LHCN-M2 (cell line): ENCODE measurements around the gene CENPN. TPM values are rescaled to one million over a fixed set of nuclear protein-coding genes. Genes with fewer than 3 reads are reported as not detected.

Source experiments
- DNase-seq: peaks from one replicate; pipeline ENCODE4 v3.0.0-alpha.2; 2012; ENCODE audit warnings: low read depth
- total RNA-seq: library from RNA; depleted of rRNA; stranded (reverse); fragments of >200 nt; gene quantifications from 2 replicates; pipeline ENCODE4 v1.2.3, GENCODE V29; 2014

Gene CENPN
- total RNA-seq, 1 experiment from 2014 or later = 73.5 TPM

DNA sequence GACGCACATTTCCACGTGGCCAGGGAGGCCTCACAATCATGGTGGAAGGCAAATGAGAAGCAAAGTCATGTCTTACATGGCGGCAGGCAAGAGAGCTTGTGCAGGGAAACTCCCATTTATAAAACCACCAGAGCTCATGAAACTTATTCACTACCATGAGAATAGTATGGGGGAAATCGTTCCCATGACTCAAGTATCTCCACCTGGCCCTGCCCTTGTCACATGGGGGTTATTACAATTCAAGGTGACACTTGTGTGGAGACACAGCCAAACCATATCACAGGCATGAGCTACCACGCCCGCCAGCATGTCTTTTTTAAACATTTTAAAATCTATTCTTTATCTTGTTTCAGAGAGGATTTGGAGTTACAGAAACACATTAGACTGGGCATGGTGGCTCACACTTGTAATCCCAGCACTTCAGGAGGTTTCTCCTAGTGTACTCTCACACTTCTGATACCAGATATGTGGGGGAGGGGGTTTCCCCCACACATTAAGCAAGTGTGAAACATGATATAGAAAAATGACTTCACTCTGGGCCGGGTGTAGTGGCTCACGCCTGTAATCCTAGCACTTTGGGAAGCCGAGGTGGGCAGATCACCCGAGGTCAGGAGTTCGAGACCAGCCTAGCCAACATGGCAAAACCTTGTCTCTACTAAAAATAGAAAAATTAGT lies 23.1 kb downstream of the CENPN start:
- no peak for DNase-seq

DNA sequence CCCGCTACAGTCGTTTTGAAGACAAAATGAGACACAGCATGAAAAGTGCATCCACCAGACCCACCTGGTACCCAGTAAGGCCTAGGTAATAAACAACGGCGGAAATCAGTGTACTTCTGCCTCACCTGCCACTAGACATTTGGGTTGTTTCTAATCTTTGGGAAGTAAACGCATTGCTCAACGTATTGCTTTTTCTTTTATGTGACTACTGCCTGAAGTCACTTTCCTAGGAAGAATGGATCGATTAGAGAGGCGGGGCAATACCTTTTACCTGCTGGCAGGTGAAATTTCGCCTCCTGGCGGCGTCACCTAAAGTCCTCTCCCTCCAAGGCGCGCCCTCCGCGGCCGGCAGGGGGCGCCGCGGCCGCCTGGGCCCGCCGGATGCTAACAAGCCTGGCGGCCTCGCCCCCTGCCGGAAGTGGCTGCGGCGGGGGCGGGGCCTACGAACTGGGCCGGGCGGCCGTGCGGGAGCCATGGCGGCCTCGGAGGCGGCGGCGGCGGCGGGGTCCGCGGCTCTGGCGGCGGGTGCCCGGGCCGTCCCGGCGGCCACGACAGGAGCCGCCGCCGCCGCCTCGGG lies 28.5 kb downstream of the CENPN start, which contains the start of gene ATMIN:
ATMIN (plus strand) TSS at position 445 of the 577 bp plus-strand sequence; CDS start at position 474, 29 bp downstream.
- peak; percentile 67 for DNase-seq

DNA sequence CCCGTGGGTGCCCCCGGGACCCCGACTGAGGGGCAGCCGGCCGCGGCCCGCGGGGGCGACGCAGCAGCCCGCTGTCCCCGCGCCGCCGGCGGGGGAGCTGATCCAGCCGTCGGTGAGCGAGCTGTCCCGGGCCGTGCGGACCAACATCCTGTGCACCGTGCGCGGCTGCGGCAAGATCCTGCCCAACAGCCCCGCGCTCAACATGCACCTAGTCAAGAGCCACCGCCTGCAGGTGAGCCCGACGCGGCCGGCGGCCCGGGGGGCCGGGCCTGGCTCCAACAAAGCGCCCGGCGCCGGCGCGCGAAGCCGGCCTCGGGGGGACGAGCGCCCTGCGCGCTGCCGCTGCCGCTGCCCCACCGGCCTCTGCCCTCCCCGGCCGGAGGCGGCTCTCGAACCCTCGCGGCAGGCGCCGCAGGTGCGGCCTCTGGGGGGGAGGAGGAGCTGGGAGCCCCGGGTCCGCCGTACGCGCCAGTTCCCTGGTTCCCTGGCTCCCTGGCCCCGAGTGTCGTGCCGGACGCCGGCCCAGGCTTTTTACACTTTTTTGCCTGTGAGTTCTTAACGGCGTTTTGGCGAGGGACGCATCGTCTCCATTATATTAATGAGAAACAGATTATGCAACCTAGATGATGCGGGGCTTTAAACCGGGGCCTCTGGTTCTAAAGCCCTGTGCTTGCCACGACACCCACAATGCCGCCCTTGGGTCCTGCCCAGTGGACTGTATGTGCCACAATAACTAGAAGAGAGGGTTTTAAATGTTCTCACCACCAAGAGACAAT lies 29.1 kb downstream of the CENPN start:
- DNase-seq = peak; percentile 19

DNA sequence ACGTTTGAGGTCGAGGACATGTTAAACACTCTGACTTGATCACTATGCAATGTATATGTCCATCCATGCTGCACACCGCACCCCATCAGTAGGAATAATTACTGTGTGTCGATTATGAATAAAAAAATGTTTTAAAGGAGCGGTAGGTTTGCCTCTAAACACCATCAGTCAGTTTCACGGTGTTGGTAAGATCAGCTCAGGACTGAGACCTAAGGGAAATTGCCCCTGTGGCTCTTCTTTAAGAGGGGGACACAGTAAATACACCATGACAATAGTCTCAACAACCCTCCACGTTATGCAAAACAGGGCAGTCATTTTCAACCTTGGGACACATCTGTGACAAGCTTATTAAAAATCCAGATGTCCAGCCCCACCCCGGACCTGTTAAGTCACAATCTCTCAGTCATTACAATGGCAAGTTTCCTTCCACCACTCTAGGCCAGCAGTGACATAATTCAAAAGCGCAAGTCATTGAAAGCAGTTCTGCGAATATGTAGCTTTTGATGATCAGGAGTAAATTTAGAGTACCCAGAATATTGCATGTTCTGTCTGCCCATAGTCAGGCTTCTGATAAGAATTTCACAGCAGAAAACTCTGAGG lies 29.8 kb downstream of the CENPN start:
- no peak for DNase-seq

DNA sequence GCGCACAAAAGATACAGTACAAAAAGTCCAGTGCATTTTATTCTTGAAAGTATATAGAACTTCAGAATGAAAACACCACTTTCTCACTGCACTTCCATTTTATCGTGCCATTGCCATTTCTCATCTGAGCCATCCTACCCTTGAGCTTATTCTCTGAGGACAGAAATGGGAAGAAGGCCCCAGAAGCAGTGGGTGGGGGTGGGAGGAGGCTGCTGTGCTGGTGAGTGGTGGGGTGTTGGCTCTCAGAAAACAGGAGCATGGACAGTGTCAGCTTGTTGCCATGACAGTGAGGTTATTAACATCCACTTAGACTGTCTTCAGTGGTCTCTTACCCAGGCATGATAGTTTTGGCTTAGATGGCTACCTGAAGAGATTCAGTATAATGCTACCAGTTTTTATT lies 33.1 kb downstream of the CENPN start:
- no peak for DNase-seq

DNA sequence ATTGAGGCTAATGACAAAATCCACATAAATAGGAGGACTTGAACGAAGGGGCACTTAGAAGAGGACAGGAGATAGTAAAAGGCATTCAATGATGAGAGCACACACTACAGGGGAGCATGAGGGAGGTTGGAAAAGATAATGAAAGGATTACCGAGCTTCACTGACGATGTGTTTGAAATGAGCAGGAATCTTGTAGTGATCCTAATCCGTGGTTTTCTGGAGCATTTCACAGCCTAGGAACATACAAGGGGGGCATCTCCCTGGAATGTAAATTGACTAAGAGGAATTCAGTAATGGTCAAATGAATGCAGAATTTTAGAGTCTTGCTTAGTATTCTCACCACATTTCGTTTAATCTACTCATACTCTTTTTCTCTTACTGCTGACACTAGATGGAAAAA lies 33.8 kb downstream of the CENPN start:
- DNase-seq = no peak

DNA sequence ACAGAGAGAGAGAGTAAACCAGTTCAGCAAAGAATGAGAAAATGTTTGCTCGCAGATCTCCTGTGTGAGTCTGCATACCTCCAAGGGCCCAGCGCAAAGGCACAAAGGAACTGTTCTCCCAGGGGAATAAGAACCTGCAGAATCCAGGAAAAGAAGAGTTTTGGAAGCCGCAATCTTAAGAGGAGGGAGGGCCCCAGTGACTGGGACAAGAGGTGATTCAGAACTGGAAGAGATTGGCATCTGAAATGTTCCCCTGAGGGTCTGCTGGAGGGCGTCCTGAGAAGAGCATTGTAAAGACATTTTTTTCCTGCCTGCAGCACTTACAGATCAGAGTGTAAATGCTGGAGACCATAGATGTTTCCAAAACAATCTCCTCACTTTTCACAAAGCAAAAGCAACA lies 34.7 kb downstream of the CENPN start:
- DNase-seq = no peak

DNA sequence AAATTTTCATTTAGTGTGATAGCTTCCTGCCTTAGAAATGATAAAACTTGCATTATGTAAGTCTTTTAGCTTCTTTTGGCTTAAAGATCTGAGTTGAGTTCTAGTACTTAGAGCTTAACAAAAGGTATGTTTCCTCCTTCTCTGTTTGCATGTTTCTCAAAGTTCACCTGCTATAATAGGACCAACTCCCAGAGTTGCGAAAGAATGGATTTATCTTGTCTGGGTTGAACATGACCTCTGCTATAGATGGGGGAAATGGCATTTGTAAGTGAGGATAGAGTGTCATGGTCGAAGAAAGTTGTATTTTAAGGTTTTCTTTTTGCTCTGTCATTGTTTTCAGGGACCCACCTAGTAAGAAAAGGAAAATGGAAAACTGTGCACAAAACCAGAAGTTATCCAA lies 35.8 kb downstream of the CENPN start:
- no peak for DNase-seq

DNA sequence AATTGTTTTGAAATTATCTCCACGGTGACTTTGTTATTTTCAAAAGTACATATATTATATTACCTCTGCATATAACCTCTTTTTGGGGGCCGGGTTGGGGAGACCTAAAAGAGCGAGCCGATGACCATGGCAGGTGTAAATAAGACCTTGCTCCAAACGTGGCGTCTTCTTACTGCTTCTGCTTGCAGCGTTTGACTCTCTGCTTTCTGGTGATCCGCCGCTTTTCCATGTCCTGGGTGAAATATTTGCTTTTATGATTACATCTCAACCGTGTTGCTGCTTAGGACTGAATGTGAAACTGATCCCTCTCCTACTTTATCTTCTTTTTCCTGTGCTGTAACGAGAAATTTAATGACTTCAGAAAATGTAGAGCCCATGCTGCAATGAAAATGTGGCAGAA lies 46.7 kb downstream of the CENPN start:
- DNase-seq = no peak

DNA sequence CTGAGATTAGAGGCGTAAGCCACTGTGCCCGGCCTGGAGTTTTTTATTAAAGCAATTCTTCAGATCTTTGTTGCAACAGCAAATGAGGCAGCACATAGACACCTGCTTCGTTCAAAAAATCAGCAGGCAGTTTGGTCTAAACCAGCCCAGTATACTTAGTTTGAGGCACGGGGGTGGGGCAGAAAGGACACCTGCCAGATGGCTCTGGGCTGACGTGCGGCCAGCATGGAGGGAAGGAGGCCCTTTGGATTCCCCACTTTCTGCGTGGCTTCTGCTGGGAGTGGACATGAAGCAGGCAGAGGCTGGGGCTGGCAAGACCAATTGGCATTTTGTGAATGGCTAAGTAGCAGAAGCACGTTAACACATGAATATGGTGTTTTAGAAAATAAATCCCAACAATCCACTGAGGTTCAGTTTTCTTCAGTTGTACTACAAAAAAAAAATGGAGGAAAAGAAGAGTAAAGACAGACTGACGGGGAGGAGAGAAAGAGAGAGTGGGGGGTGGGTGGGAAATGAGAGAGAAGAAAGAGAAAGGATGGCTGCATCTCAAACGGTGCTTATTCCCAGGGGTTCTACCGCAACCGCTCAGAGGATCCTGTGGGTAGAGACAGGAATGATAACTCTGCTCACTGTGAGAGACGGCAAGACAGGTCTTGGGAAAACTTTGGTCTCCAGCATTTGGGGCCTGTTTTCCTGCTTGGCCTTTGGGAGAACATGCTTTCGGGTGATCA lies 53.7 kb downstream of the CENPN start:
- no peak for DNase-seq

DNA sequence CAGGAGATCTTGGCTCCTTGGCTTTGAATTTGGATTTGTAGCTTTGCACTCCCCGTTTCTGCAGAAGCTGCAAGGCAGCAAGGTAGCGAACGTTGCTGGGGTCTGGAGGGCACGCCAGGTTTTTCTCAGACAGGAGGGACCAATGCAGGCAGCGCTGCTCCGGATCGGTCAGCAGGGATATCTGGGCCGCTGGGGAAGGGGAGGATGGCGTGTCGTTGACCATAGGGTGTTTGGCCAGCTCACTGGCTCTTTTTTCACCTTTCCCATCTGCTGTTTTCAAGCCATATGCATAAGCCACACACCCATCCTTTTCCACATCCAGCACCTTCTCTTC lies 54.3 kb downstream of the CENPN start:
- DNase-seq = no peak

DNA sequence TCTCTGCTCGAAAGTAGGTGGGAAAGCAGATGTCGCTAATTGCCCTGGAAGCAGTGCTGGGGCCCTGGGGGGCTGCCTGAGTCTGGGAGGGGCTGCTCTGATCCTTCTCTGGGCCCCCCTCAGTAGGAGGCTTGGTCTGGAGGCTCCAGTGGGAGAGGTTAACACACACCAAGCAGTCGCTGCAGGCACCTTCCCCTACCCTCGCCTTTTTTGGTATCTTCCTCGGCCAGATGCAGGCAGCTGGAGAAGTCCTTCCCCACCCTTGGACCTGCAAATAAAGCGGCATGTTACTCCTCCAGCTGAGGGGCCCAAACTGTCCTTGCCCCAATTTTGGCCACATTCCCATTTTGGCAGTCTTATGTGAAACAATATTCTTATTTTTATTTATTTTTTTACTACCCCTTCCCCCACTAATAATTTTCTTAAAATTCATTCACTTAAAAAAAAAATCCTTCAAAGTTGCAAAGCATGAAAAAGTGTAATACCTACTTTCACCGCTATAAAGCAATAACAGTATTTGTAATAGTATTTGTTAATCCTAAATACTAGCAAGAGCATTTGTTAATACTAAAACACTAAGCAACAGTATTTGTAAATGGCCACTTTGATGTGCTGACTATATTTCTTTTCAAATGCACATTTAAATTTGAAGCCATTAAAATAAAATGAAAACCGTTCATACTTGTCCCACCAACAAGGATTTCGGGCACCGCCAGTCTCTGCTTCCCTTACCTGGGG lies 55.0 kb downstream of the CENPN start:
- DNase-seq = no peak

DNA sequence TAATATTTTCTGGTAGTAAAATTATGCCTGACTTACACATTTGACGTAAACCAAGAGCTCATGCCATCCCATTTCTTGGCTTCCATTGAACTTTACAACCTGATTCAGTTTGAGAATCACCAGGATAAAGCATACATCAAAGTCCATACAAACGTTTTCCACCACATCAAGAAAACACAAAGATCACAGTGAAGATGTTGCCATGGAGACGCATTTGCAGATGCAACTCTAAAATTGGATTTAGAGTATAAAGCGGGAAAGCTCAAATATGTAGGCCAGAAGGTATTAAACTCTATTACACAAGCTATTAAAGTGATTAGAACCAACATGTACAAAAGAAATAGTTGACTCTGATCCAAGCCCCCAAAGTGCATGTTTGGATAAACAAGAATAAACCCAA lies 59.7 kb downstream of the CENPN start:
- peak; percentile 27 for DNase-seq

DNA sequence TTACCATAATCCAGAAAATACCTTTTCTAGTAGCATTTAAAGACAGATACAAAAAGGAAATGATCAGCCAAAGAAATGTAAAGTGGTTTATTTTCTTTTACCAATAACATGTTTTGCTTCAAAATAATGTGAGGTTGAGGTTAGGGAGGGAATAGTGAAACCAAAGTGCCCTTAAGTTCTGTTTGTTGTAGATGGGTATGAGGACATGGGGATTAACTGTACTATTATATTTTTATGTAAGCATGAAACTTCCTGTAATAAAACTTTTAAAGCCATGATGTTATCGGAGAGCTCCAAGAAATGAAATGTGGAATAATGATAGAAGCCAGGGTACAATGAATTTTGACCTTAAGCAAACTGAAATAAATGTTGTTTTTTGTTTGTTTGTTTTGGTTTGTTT lies 60.2 kb downstream of the CENPN start:
- DNase-seq = peak; percentile 66

DNA sequence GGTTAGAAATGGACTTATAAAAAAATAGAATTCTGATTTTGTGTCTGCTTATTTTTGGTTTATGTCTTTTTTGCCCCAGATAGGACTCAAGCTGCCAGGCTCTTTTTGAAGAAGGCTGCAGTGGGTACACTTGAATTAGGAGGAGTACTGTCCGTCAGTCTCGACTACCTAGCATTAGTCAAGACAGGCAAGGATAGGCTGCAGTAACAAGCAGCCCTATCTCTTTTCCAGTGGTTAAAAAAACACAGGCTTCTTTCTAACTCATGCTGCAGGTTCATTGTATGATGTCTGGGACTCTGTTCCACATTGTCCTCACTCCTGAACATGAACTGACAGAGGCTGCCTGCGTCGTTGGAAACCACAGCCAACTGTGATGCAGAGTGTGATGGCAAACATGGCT lies 62.0 kb downstream of the CENPN start:
- no peak for DNase-seq

DNA sequence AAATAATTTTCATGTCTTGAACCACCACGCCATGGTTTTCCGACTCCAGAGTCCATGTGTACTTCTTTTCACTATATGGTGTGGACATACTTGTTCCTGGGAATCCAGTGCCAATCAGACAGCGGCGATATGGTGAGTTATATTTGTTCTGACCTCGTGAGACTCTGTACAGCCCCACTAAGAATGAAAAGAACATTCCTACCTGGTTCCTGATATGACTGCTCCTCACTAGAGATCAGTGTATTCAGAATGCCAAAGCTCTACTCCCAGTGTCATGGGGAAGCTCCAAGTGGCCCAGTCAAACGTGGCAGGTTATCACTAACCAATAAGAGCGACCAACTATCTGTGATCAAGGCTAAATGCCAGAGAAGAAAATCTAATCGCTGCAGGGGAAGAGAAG lies 64.0 kb downstream of the CENPN start:
- no peak for DNase-seq

DNA sequence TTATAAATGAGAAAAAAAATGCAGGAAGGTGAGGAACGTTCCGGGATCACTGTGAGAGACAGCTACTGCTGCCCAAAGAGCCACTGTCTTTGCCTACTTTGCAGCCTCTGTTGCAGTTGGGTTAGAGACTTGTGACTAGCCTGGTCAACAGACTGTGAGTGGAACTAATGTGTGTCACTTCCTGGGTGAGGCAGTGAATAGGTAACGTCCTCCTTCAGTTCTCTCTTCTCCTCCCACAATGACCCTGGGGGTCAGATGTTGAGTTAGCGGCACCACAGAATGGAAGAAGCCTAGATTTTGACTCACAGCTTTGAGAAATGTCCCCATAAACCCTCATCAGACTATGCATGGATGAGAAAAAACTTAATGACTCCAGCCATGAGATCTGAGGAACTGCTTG lies 64.8 kb downstream of the CENPN start:
- peak; percentile 26 for DNase-seq

DNA sequence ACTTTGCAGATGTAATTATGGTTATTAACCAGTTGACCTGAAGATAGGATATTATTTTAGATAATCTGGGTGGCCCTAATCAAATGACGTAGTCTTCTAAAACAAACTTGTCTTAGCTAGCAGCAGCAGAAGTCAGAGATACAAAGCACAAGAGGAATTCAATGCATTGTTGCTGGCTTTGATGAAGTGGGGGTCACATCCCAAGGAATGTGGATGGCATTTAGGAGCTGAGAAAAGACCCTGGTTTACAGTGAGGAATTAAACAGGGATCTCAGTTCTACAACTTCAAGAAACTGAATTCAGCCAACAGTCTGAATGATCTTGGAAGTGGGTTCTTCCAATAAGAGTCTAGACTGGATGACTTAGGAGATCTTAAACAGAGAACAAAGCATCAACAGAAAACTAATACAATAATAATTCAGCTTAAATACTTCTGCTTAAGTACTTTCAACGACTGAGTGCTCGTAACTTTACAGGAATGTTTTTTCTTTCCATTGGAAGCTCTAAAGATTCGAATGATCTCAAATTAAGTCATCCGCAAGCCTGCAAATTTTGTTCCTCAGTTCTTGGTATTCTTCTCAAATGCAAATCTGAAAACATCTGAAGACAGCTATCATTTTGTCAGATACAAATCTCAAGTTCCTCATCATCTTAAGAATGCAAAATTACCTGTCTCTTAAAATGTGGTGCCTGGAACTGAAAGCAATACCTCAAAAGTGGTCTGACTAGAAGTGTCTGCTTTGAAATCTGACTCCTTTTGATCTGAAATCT lies 66.7 kb downstream of the CENPN start:
- DNase-seq = no peak

DNA sequence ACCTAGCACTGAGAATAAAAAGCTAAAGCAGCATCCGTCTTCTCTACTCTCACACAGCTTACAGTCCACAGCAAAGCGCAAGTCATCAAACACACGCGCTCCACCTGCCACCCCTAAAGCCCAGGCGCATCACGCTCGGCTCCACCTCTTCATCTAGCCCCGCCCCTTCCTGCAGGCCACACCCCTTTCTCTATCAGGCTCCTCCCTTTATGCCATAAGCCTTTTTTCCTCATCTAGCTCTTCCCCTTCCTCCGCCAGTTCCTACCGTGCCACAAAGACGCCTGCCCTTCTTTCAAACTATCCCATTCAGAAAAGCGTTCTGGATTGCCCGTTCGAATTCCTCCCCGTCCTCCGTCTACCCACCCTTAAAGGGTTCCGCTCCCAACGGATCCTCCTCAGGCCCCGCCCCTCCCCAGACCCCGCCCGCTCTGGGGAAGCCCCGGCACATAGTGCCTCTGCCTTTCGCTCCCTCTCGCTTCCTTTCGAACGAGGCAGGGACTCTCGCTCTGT lies 69.6 kb downstream of the CENPN start:
- DNase-seq = peak; percentile 80
